Common myeloid progenitor, CD34-positive (primary cell): Measurements from ENCODE around the gene ARF3.

Experiments
- CTCF ChIA-PET: fragments of 350-600 bp; sonication (Branson Sonifier 250); formaldehyde crosslinking; loops from one replicate; lab custom pipeline; 2021; ENCODE audit warnings: antibody characterized with exemption; lab: Charles Lee
- POLR2A ChIA-PET: fragments of 350-600 bp; sonication (Branson Sonifier 250); formaldehyde crosslinking; loops from one replicate; lab custom pipeline; 2021; ENCODE audit warnings: antibody characterized with exemption; lab: Charles Lee
- DNase-seq, 3 donors: peaks; one replicate each; pipeline versions ENCODE4 v3.0.0 to v3.0.0-alpha.2; 2013
- H3K27ac ChIP-seq, 2 experiments: 1 replicate in 1 of 2; 2 replicates in 1 of 2; pipeline ENCODE4 v1.7.0; 2013; ENCODE audit warnings: inconsistent platforms in 2 of 2, low read length in 2 of 2, mild to moderate bottlenecking in 2 of 2, low read depth in 1 of 2, moderate library complexity in 1 of 2; ENCODE audit not compliant: severe bottlenecking in 2 of 2, insufficient read depth in 1 of 2, poor library complexity in 1 of 2
- H3K27me3 ChIP-seq, 5 experiments: replicated peaks in 2 of 5; 1 replicate in 3 of 5; 2 replicates in 2 of 5; pipeline versions ENCODE4 v1.6.1 to v1.7.0; 2013; ENCODE audit warnings: low read length in 4 of 5, mild to moderate bottlenecking in 2 of 5, moderate library complexity in 2 of 5, inconsistent platforms in 1 of 5; ENCODE audit not compliant: insufficient read depth in 5 of 5, control insufficient read depth in 4 of 5
- H3K36me3 ChIP-seq, 4 experiments: 1 replicate in 2 of 4; 2 replicates in 2 of 4; pipeline versions ENCODE4 v1.6.1 to v1.7.0; 2013; ENCODE audit warnings: low read length in 3 of 4, control low read depth in 1 of 4, mild to moderate bottlenecking in 1 of 4; ENCODE audit not compliant: control insufficient read depth in 4 of 4, insufficient read depth in 4 of 4
- H3K4me1 ChIP-seq, 4 experiments: 1 replicate in 3 of 4; 2 replicates in 1 of 4; pipeline versions ENCODE4 v1.6.1 to v1.7.1; 2013; ENCODE audit warnings: low read length in 3 of 4, mild to moderate bottlenecking in 3 of 4, control low read depth in 1 of 4, inconsistent platforms in 1 of 4, moderate library complexity in 1 of 4; ENCODE audit not compliant: control insufficient read depth in 4 of 4, insufficient read depth in 4 of 4; ENCODE audit errors: control extremely low read depth in 1 of 4
- H3K4me3 ChIP-seq, 7 experiments: 1 replicate in 4 of 7; 2 replicates in 3 of 7; pipeline versions ENCODE4 v1.5.1 to v1.7.0; 2013; ENCODE audit warnings: mild to moderate bottlenecking in 7 of 7, low read length in 6 of 7, moderate library complexity in 6 of 7, inconsistent platforms in 2 of 7, low read depth in 2 of 7, control low read depth in 1 of 7; ENCODE audit not compliant: insufficient read depth in 4 of 7, control insufficient read depth in 1 of 7; ENCODE audit errors: extremely low read depth in 1 of 7
- H3K9me3 ChIP-seq, 5 experiments: 1 replicate in 4 of 5; 2 replicates in 1 of 5; pipeline versions ENCODE4 v1.6.1 to v1.7.1; 2013; ENCODE audit warnings: low read length in 4 of 5, mild to moderate bottlenecking in 2 of 5, inconsistent platforms in 1 of 5, low read depth in 1 of 5, moderate library complexity in 1 of 5; ENCODE audit not compliant: control insufficient read depth in 4 of 5, insufficient read depth in 2 of 5; ENCODE audit errors: control extremely low read depth in 1 of 5
- WGBS: methylation state at CpG from one replicate; pipeline ENCODE4 v1.1.5; 2013; ENCODE audit not compliant: insufficient coverage; 5-methylcytosine and 5-hydroxymethylcytosine counted together

ARF3 gene

GRCh38 chr12:48907245-48907644, 50.0 kb downstream of the ARF3 start:
- WGBS, result 70% methylated on average over 2 of the region's 3 CpGs
- H3K4me1 ChIP-seq, result peaks cover 0 to 13% (median 12%) of the 10 kb centered on the region in 4 experiments
- no peak overlapping the region for H3K4me3 ChIP-seq
- CTCF ChIA-PET, result interaction anchor here (1.4 kb wide), 1 partner anchor 14 kb away, joined by 6 read pairs; no protein-coding TSS in a partner anchor
- H3K9me3 ChIP-seq, result no peaks in the 10 kb centered on the region
- POLR2A ChIA-PET, result no interaction called here
- no peaks in the 10 kb centered on the region for H3K36me3 ChIP-seq
- DNase-seq, result no peak
- H3K27ac ChIP-seq, result no peak overlapping the region
- H3K27me3 ChIP-seq, result no peaks in the 10 kb centered on the region

- Histone ChIP-seq H3K9me3 (no peaks in the 10 kb centered on the region), H3K4me3 (peak overlapping the region in 6 of 7 experiments; percentile 48 to 77 (median 66)), H3K27me3 (peaks cover 0 to 2% (median 0%) of the 10 kb centered on the region in 5 experiments), H3K27ac (peak overlapping the region in 1 of 2 experiments; percentile 69), H3K36me3 (no peaks in the 10 kb centered on the region), H3K4me1 (peaks cover 0 to 13% (median 12%) of the 10 kb centered on the region in 4 experiments)
- DNase-seq, result peak; percentile 90 to 94 (median 93)
- ChIA-PET CTCF (interaction anchor here (0.5 to 6.3 kb wide), 18 partner anchors 10 to 227 kb away, joined by 3 to 54 read pairs (median 4); partner anchors contain the start of genes DDX23 and FKBP11), POLR2A (interaction anchor here (0.5 kb wide), 1 partner anchor 13 kb away, joined by 4 read pairs; no protein-coding TSS in a partner anchor)
- 0% methylated on average over 10 of the region's 19 CpGs for WGBS
Observed at GRCh38 chr12:48903982-48904411, 53.3 kb downstream of the ARF3 start.

GRCh38 chr12:48903363-48903981, 53.8 kb downstream of the ARF3 start:
- Histone ChIP-seq H3K4me1 (peaks cover 0 to 13% (median 12%) of the 10 kb centered on the region in 4 experiments), H3K27ac (no peak overlapping the region), H3K27me3 (peaks cover 0 to 2% (median 0%) of the 10 kb centered on the region in 5 experiments), H3K36me3 (no peaks in the 10 kb centered on the region), H3K4me3 (peak overlapping the region in 5 of 7 experiments; percentile 4 to 77 (median 66)), H3K9me3 (no peaks in the 10 kb centered on the region)
- ChIA-PET POLR2A (interaction anchor here (0.5 kb wide), 1 partner anchor 14 kb away, joined by 4 read pairs; no protein-coding TSS in a partner anchor), CTCF (interaction anchor here (0.6 to 6.3 kb wide), 22 partner anchors 9 to 164 kb away, joined by 3 to 54 read pairs (median 5); partner anchors contain the start of genes DDX23, FKBP11 and RND1)
- WGBS, result 35% methylated on average over 15 of the region's 20 CpGs
- peak in 1 of 3 donors; percentile 15 for DNase-seq

GRCh38 chr12:48901278-48901677, 56.0 kb downstream of the ARF3 start:
- WGBS, result no CpG with 5 or more reads among the region's 2 CpGs
- no peaks in the 10 kb centered on the region for H3K9me3 ChIP-seq
- H3K4me1 ChIP-seq, result peaks cover 0 to 13% (median 12%) of the 10 kb centered on the region in 4 experiments
- peaks cover 0 to 2% (median 0%) of the 10 kb centered on the region in 5 experiments for H3K27me3 ChIP-seq
- no peak for DNase-seq
- H3K27ac ChIP-seq, result no peak overlapping the region
- POLR2A ChIA-PET, result interaction anchor here (0.7 kb wide), 1 partner anchor 18 kb away, joined by 3 read pairs; no protein-coding TSS in a partner anchor
- H3K36me3 ChIP-seq, result no peaks in the 10 kb centered on the region
- CTCF ChIA-PET, result interaction anchor here (0.9 to 6.3 kb wide), 10 partner anchors 9 to 93 kb away, joined by 3 to 54 read pairs (median 10); partner anchors contain the start of genes DDX23 and FKBP11
- H3K4me3 ChIP-seq, result no peak overlapping the region

- no peaks in the 10 kb centered on the region for H3K9me3 ChIP-seq
- no peak overlapping the region for H3K4me3 ChIP-seq
- no peak overlapping the region for H3K27ac ChIP-seq
- H3K27me3 ChIP-seq, result peaks cover 0 to 2% (median 0%) of the 10 kb centered on the region in 5 experiments
- DNase-seq, result no peak
- 67% methylated on average over 1 of the region's 2 CpGs for WGBS
- H3K4me1 ChIP-seq, result peaks cover 0 to 13% (median 12%) of the 10 kb centered on the region in 4 experiments
- H3K36me3 ChIP-seq, result no peaks in the 10 kb centered on the region
- CTCF ChIA-PET, result interaction anchor here (0.6 to 6.3 kb wide), 8 partner anchors 9 to 95 kb away, joined by 3 to 54 read pairs (median 7); no protein-coding TSS in a partner anchor
- POLR2A ChIA-PET, result no interaction called here
Observed at GRCh38 chr12:48899651-48900050, 57.6 kb downstream of the ARF3 start.

GRCh38 chr12:48894271-48894670, 63.0 kb downstream of the ARF3 start:
- Histone ChIP-seq H3K27me3 (peaks cover 3 to 20% (median 5%) of the 10 kb centered on the region in 5 experiments), H3K4me1 (peaks cover 0 to 7% (median 2%) of the 10 kb centered on the region in 4 experiments), H3K27ac (no peak overlapping the region), H3K4me3 (no peak overlapping the region), H3K9me3 (no peaks in the 10 kb centered on the region), H3K36me3 (no peaks in the 10 kb centered on the region)
- ChIA-PET CTCF (interaction anchor here (0.9 to 3.2 kb wide), 5 partner anchors 9 to 41 kb away, joined by 3 to 14 read pairs (median 3); a partner anchor contains a TSS), POLR2A (no interaction called here)
- WGBS, result no CpG with 5 or more reads among the region's 1 CpG
- DNase-seq, result no peak
